ENCODE results near the gene DGKQ. TPM values are rescaled to one million over a fixed set of nuclear protein-coding genes. Genes with fewer than 3 reads are reported as not detected.

DGKQ gene, protein sequence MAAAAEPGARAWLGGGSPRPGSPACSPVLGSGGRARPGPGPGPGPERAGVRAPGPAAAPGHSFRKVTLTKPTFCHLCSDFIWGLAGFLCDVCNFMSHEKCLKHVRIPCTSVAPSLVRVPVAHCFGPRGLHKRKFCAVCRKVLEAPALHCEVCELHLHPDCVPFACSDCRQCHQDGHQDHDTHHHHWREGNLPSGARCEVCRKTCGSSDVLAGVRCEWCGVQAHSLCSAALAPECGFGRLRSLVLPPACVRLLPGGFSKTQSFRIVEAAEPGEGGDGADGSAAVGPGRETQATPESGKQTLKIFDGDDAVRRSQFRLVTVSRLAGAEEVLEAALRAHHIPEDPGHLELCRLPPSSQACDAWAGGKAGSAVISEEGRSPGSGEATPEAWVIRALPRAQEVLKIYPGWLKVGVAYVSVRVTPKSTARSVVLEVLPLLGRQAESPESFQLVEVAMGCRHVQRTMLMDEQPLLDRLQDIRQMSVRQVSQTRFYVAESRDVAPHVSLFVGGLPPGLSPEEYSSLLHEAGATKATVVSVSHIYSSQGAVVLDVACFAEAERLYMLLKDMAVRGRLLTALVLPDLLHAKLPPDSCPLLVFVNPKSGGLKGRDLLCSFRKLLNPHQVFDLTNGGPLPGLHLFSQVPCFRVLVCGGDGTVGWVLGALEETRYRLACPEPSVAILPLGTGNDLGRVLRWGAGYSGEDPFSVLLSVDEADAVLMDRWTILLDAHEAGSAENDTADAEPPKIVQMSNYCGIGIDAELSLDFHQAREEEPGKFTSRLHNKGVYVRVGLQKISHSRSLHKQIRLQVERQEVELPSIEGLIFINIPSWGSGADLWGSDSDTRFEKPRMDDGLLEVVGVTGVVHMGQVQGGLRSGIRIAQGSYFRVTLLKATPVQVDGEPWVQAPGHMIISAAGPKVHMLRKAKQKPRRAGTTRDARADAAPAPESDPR
- 10 to 100 TPM; 17.6 to 22.7 TPM for total RNA-seq

DNA sequence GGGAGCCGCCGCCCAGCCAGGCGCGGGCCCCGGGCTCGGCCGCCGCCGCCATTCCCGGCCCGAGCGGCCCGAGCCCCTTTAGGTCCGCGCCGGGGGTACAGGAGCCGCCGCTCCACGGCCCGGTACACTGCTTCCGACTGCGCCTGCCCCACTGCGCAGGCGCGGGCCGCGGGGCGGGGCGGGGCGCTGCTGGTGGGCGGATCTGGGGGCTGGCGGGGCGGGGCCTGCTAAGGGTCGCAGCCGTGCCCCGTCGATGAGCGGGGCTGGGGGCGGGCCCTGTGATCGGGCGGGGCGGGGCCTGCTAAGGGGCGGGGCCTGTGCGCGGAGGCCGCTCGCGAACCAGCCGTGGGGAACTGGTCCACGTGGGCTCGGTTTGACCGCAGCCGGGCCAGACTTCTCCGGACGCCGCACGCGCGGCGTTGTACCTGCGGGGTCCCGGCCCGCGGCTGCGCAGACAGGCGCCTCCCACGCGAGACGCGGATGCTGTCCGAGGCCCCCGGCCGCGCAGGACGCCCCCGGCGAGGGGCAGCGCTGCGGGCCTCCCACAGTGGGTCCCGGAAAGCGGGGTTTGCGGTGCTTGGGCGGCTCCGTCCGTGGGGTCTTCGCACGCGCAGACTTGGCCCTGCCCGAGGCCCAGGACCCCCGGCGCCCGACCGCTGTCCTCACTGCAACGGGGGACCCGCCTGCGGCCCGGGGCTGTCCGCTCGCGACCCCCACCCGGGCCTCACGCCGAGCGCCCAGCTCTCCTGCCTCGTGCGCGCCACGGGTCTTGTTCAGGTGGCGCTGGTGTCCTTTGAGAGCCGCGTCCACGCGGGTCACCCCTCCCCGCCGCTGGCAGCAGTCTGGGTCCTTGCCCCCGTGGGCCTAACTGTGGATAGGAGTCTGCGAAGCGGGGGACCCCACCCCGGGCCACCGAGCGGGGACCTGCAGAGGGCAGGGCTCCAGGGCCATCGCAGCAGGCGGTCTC is at the start of gene DGKQ:
DGKQ (minus strand) TSS at position 139 of the 967 bp plus-strand sequence; CDS start at position 52, 87 bp downstream.

DNA sequence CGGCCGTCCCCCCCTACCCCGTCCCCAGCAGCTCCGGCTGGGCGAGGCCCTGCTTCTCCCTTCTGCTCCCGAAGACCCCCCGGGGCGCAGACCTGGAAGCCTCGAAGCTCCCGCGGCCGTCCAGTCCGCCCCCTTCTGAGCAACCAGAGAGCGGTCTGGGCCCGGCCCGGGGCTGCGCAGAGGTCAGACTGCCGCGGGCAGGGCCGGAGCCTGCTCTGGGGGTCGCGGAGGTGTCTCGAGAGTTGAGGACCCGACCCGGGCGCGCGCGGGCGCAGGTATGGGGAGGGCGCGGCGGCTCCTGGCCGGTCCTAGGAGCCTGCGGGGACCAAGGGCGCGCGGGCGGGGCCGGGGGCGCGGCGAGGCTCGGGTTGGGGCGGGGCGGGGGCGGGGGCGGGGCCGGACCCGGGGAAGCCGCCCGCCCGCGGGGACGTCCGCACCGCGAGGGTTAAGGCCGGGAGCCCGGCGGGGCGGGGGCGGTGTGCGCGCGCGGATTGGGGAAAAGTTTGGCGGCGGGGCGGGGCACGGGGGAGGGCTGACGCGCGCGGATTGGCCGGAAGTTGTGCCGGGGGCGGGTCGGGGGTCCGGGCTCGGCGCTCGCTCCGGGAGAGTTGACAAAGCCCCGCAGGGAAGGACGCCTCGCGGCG is 37.8 kb upstream of the DGKQ start, which contains the start of gene FGFRL1:
FGFRL1 (plus strand) TSS at position 605 of the 644 bp plus-strand sequence. CDS start 860 bp downstream, outside the sequence.

DNA sequence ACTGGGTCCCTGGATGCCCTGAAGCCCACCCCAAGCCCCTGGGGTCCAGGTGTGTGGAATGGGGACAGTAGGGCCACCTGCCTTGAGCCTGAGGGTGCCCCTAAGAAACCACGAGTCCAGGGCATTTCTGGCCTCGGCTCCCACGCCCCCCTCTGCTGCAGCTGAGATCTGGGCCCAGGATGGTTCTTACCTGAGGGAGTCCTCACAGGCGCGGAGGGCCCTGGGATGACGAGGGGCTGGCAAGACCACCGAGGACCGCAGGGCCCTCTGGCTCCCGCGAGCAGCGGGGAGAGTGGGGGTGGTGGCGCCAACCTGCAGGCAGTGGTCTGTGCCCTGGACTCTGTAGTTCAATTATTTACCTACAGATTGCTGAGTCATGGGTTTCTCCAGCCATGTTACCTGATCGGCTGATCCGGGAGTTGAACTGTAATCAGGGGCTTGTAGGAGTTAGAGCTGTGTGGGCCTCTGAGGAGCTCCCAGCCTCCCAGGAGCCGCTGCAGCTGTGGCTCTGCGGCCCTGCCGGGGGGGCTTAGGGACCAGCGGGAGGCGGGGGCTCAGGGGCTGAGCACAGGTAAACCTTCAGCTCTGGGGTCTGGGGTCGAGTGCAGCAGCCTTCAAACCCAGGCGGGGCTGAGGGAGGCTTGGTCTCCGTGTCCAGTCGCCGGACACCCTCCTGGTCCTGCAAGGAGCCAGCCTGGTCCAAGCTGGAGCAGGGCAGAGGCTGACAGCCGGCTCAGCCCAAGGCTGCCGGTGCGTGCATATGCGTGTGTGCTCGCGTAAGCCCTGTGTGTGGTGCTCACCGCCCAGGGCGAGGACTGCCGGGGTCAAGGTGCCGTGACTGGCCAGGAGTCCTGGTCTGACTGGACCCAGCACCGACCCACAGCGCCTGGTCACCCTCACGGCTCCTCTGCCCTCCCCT is 20.0 kb upstream of the DGKQ start, which contains the start of gene SLC26A1:
SLC26A1 (minus strand) TSS at position 294 of the 919 bp plus-strand sequence. CDS start 1,701 bp downstream, outside the sequence.

DNA sequence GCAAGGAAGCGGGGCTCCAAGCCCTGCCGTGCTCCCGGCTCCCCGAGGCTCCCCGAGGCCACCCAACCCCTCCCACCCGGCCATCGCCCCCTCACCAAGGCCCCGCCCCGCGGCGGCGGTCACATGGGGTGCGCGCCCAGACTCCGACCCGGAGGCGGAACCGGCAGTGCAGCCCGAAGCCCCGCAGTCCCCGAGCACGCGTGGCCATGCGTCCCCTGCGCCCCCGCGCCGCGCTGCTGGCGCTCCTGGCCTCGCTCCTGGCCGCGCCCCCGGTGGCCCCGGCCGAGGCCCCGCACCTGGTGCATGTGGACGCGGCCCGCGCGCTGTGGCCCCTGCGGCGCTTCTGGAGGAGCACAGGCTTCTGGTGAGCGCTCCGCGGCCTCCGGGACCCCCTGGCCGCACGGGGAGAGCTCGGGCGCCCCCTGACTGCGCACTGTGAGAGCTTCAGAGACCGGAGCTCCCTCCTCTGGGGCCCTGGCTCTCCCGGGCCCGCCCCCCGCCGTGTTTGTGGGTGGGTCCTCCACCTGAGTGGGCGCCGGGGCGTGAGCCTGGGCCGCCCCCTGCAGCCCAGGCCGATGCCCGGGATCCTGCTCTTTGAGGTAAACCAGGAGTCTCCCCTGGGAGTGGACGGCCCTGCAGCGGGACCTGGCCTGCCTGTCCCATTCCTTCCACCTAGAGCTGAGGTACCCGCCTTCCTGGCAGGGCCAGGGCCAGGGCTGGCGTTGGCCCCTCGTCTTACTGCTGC is 13.7 kb upstream of the DGKQ start, which contains the start of gene IDUA:
IDUA (plus strand) TSS at position 166 of the 745 bp plus-strand sequence; CDS start at position 207, 41 bp downstream.

DNA sequence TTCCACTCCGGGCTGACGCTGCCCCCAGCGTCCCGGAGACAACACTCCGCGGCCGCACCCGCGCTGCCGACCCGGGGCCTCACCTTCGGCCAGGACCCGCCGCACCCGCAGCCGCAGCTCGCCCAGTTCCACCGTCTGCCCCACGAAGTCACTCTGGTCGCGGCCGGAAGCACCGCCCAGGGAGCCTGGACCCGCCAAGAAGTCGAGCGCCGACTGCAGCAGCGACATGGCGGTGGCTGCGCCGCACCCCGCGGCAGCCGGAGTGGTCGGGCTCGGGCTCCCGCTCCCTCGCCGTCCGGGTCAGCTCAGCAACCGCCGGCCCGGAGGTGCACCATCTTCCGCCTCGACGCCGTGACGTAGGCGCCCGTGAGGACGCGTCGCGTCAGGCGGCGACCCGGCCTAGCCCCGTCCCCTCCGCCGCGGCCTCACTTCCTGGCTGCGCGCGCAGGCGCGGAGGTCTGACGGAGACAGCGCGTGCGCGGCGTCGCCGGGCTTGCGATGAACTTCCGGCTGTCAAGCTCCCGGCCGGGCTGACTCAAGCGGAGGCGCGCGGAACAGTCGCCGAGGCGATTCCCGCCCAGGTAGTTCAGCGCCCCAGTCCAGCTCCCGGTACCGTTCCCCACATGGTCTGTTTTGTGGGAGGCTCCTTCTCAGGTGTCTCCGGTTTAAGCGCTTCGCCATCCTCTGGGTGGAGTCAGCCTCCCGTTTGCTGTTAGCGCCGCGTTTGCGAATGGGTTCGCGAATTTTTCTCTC is 41.2 kb downstream of the DGKQ start, which contains the start of the genes GAK and TMEM175:
GAK (minus strand) TSS at position 357 of the 753 bp plus-strand sequence; CDS start at position 228, 129 bp downstream.
TMEM175 (plus strand) TSS at position 501 of the 753 bp plus-strand sequence. CDS start 15,280 bp downstream, outside the sequence.

Other genes starting within 250 kb of the DGKQ start
- gene CPLX1, start 147.4 kb downstream of the DGKQ start, total RNA-seq, result not detected
- 10 to 100 TPM; 56.9 to 62.6 TPM for gene GAK, start 41.3 kb downstream of the DGKQ start, total RNA-seq
- 10 to 100 TPM; 13.0 to 18.6 TPM for gene TMEM175, start 41.1 kb downstream of the DGKQ start, total RNA-seq
- 10 to 100 TPM in 1 of 2 donors, 1 to 10 TPM in 1; 6.7 to 15.8 TPM for gene IDUA, start 13.5 kb upstream of the DGKQ start, total RNA-seq
- under 1 TPM; 0.33 to 0.34 TPM for gene SLC26A1, start 19.8 kb upstream of the DGKQ start, total RNA-seq
- gene FGFRL1, start 38.1 kb upstream of the DGKQ start, total RNA-seq, result 10 to 100 TPM in 1 of 2 donors, 1 to 10 TPM in 1; 4.3 to 11.7 TPM
- under 1 TPM in 1 of 2 donors, not detected in 1; 0.34 TPM for gene RNF212, start 140.0 kb upstream of the DGKQ start, total RNA-seq
- 10 to 100 TPM; 20.0 to 42.0 TPM for gene SPON2, start 199.0 kb upstream of the DGKQ start, total RNA-seq